GM23248 (cell line): ENCODE results near the gene SLC25A33. TPM values are rescaled to one million over a fixed set of nuclear protein-coding genes. Genes with fewer than 3 reads are reported as not detected.

ENCODE experiments used
- DNase-seq: peaks from one replicate; pipeline ENCODE4 v3.0.0-alpha.2; 2015
- H2AFZ ChIP-seq: fragments of 200-600 bp; sonication (generic); 2 replicates; pipeline ENCODE4 v1.6.1; 2016; ENCODE audit warnings: antibody characterized with exemption
- H3F3A ChIP-seq: fragments of 200-600 bp; sonication (generic); 2 replicates; pipeline ENCODE4 v1.6.1; 2016; ENCODE audit warnings: mild to moderate bottlenecking, antibody characterized with exemption, mixed run types; ENCODE audit not compliant: insufficient read depth
- H3K27ac ChIP-seq: fragments of 200-600 bp; sonication (generic); 2 replicates; pipeline ENCODE4 v1.5.1; 2016; ENCODE audit warnings: mild to moderate bottlenecking
- H3K27me3 ChIP-seq: fragments of 200-600 bp; sonication (generic); replicated peaks from 2 replicates; pipeline ENCODE4 v1.6.1; 2016; ENCODE audit warnings: mild to moderate bottlenecking; ENCODE audit not compliant: insufficient read depth
- H3K36me3 ChIP-seq: fragments of 200-600 bp; sonication (generic); 2 replicates; pipeline ENCODE4 v1.6.1; 2016; ENCODE audit warnings: low read depth, mild to moderate bottlenecking
- H3K4me1 ChIP-seq: fragments of 200-600 bp; sonication (generic); 2 replicates; pipeline ENCODE4 v1.6.1; 2016; ENCODE audit warnings: mild to moderate bottlenecking; ENCODE audit not compliant: insufficient read depth
- H3K4me2 ChIP-seq: fragments of 200-600 bp; sonication (generic); one replicate; pipeline ENCODE4 v1.6.1; 2016; ENCODE audit warnings: mild to moderate bottlenecking; ENCODE audit not compliant: unreplicated experiment
- H3K4me3 ChIP-seq: fragments of 200-600 bp; sonication (generic); 2 replicates; pipeline ENCODE4 v1.5.1; 2016; ENCODE audit warnings: mild to moderate bottlenecking
- H3K79me2 ChIP-seq: fragments of 200-600 bp; sonication (generic); 2 replicates; pipeline ENCODE4 v1.6.1; 2016; ENCODE audit warnings: mild to moderate bottlenecking; ENCODE audit not compliant: insufficient read depth
- H3K9ac ChIP-seq: fragments of 200-600 bp; sonication (generic); 2 replicates; pipeline ENCODE4 v1.6.1; 2016; ENCODE audit warnings: mild to moderate bottlenecking
- H3K9me2 ChIP-seq: fragments of 200-600 bp; sonication (generic); 2 replicates; pipeline ENCODE4 v1.6.1; 2016; ENCODE audit warnings: mixed run types, mild to moderate bottlenecking, moderate library complexity; ENCODE audit not compliant: insufficient read depth
- H3K9me3 ChIP-seq: fragments of 200-600 bp; sonication (generic); one replicate; pipeline ENCODE4 v1.6.1; 2017; ENCODE audit warnings: low read depth
- H4K20me1 ChIP-seq: fragments of 200-600 bp; sonication (generic); 2 replicates; pipeline ENCODE4 v1.6.0; 2016; ENCODE audit not compliant: insufficient read depth
- EZH2 ChIP-seq: fragments of 200-600 bp; sonication (generic); IDR thresholded peaks from 2 replicates; pipeline ENCODE4 v1.6.1; 2018; ENCODE audit warnings: antibody characterized with exemption, mild to moderate bottlenecking; ENCODE audit not compliant: insufficient read depth, poor library complexity, severe bottlenecking
- EZH2phosphoT487 ChIP-seq: fragments of 200-600 bp; sonication (generic); IDR thresholded peaks from 2 replicates; pipeline ENCODE4 v1.6.1; 2018; ENCODE audit warnings: antibody characterized with exemption, moderate library complexity, mild to moderate bottlenecking, low read depth; ENCODE audit not compliant: insufficient read depth
- WGBS, 2 experiments: methylation state at CpG; one replicate each; pipeline ENCODE4 v1.1.6; 2015 to 2017; ENCODE audit warnings: low lambda C conversion rate in 2 of 2, low coverage in 1 of 2; ENCODE audit errors: missing lambda C conversion rate in 2 of 2; 5-methylcytosine and 5-hydroxymethylcytosine counted together
- in situ Hi-C: fragments of 300-500 bp; cut with MboI; formaldehyde crosslinking; loops from 2 replicates; pipeline ENCODE4 v1.15.0; 2020
- polyA plus RNA-seq: library from polyadenylated mRNA; unstranded; fragments of >200 nt; fragmentation: Nextera tagmentation; extraction: Ambion mirVana; gene quantifications from 2 replicates; pipeline ENCODE4 v1.2.1, GENCODE V29; 2016
- total RNA-seq: library from RNA; depleted of rRNA; stranded (reverse); fragments of >200 nt; shearing (Covaris generic); gene quantifications from 2 replicates; pipeline ENCODE4 v1.2.3, GENCODE V29; 2014

Gene SLC25A33
- total and polyA plus RNA-seq, 2 experiments from 2014 or later, result 4.2 to 5.8 TPM

DNA sequence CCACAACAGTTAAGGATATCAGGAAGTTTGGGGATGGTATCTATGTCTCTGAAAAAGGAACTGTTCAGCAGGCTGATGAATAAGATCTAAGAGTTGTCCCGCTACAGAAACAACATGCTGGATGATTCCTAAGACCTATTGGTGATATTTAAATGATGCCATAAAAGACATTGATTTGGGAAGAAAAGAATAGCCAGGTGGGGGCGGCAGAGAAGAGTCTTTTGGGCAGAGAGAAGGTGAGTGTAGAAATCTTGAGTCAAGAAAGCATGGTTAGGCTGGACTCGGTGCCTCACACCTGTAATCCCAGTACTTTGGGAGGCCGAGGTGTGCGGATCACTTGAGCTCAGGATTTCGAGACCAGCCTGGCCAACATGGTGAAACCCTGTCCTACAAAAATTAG, 37.6 kb downstream of the SLC25A33 start:
- H3K4me3 ChIP-seq, result no peak overlapping the region
- H3K27ac ChIP-seq, result no peak overlapping the region
- H4K20me1 ChIP-seq, result no peaks in the 10 kb centered on the region
- no peaks in the 10 kb centered on the region for H3K9me2 ChIP-seq
- WGBS, 2 experiments, result 93 to 94% methylated on average over 6 of the region's 6 CpGs
- no peak overlapping the region for H3K9ac ChIP-seq
- no peak overlapping the region for H2AFZ ChIP-seq
- H3F3A ChIP-seq, result no peaks in the 10 kb centered on the region
- no peak overlapping the region for H3K4me2 ChIP-seq
- H3K27me3 ChIP-seq, result no peaks in the 10 kb centered on the region
- H3K4me1 ChIP-seq, result no peaks in the 10 kb centered on the region
- no peaks in the 10 kb centered on the region for H3K79me2 ChIP-seq
- DNase-seq, result no peak
- TF ChIP-seq EZH2 (no peak), EZH2phosphoT487 (no peak)
- no peaks in the 10 kb centered on the region for H3K9me3 ChIP-seq
- in situ Hi-C loops, result no loop called here
- H3K36me3 ChIP-seq, result 0 out of 2 replicates have a peak, but pooled peaks cover 7% of the 10 kb centered on the region

DNA sequence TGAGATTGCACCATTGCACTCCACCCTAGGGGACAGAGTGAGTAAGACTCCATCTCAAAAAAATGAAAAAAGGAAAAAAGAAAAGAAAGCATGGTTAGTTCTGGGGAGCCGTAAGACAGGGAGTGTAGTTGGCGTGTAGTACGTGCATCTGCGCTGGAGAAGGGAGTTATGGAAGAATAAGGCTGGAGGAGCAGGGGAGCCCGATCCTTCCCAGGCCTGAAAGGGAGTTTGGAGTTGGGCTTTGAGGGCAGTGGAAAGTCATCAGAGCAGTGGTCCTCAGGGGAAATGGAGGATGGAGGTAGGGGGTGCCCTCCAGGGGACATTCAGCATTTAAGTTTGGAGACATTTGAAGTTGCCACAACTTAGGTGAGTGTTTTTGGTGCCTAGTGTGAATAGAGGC, 38.2 kb downstream of the SLC25A33 start:
- H3K27ac ChIP-seq, result no peak overlapping the region
- no peaks in the 10 kb centered on the region for H3K27me3 ChIP-seq
- H3K4me3 ChIP-seq, result no peak overlapping the region
- H2AFZ ChIP-seq, result no peak overlapping the region
- no peaks in the 10 kb centered on the region for H3K4me1 ChIP-seq
- DNase-seq, result no peak
- no peaks in the 10 kb centered on the region for H3F3A ChIP-seq
- H3K4me2 ChIP-seq, result no peak overlapping the region
- TF ChIP-seq EZH2phosphoT487 (no peak), EZH2 (no peak)
- H4K20me1 ChIP-seq, result no peaks in the 10 kb centered on the region
- WGBS, 2 experiments, result 99 to 100% methylated on average over 5 of the region's 5 CpGs
- H3K36me3 ChIP-seq, result 0 out of 2 replicates have a peak, but pooled peaks cover 7% of the 10 kb centered on the region
- no peaks in the 10 kb centered on the region for H3K9me3 ChIP-seq
- H3K9me2 ChIP-seq, result no peaks in the 10 kb centered on the region
- no peaks in the 10 kb centered on the region for H3K79me2 ChIP-seq
- in situ Hi-C loops, result no loop called here
- no peak overlapping the region for H3K9ac ChIP-seq

DNA sequence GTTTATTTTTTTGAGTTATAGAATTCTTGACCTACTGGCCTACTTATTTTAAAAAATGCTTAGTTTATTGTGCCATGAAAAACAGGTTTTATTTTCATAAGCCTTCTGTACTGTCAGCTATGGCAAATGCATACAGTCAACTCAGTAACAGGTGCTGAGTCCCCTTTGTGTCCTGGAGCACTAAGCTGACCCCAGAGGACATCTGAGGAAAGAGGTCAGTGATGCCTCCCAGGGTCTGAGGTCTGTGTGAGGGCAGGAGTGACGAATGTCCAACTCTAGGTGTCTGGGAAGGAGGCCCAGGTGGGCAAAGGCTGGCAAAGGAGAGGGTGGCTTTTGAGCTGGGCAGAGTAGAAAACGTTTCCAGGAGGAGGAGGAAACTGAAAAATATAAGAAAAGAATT, 41.7 kb downstream of the SLC25A33 start:
- WGBS, 2 experiments, result 63 to 83% methylated on average over 2 of the region's 2 CpGs
- no peak for DNase-seq
- Histone ChIP-seq H4K20me1 (no peaks in the 10 kb centered on the region), H3K9me3 (no peaks in the 10 kb centered on the region), H3K9me2 (no peaks in the 10 kb centered on the region), H3K27me3 (no peaks in the 10 kb centered on the region), H3K4me2 (no peak overlapping the region), H3K79me2 (no peaks in the 10 kb centered on the region), H3K4me3 (no peak overlapping the region), H3K36me3 (0 out of 2 replicates have a peak, but pooled peaks cover 7% of the 10 kb centered on the region), H3K27ac (no peak overlapping the region), H3F3A (no peaks in the 10 kb centered on the region), H3K4me1 (no peaks in the 10 kb centered on the region), H3K9ac (no peak overlapping the region), H2AFZ (no peak overlapping the region)
- TF ChIP-seq EZH2, result no peak
- no peak for TF ChIP-seq EZH2phosphoT487
- in situ Hi-C loops, result no loop called here

DNA sequence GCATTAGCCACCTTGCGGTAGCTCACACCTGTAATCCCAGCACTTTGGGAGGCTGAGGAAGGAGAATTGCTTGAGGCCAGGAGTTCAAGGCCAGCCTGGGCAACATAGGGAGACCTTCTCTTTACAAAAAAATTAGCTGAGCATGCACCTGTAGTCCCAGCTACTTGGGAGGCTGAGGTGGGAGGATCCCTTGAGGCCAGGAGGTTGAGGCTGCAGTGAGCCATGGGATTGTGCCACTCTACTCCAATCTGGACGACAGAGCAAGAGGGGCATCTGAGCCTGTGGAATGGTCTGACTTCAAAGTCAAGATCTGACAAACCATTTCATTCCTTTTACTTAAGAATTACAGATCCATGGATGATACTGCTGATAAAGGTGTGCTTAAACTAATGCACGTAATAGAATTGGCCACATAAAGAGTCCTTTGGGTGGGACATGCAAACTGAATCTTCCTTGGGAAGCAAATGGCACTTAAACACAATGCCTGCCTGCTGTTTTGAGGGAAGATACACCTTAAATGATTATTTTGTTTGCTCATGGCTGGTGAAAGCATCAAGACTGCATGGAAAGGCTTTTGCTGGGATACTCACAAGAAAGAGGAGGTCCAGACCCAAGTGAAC, 47.0 kb downstream of the SLC25A33 start:
- Histone ChIP-seq H4K20me1 (no peaks in the 10 kb centered on the region), H3K9me2 (no peaks in the 10 kb centered on the region), H3K4me1 (no peaks in the 10 kb centered on the region), H3K9ac (no peak overlapping the region), H3K79me2 (peaks cover 20% of the 10 kb centered on the region; the same call in 1 of the 2 replicates), H3F3A (no peaks in the 10 kb centered on the region), H3K36me3 (0 out of 2 replicates have a peak, but pooled peaks cover 1% of the 10 kb centered on the region), H3K9me3 (no peaks in the 10 kb centered on the region), H3K27ac (no peak overlapping the region), H3K4me2 (no peak overlapping the region), H3K27me3 (no peaks in the 10 kb centered on the region), H2AFZ (no peak overlapping the region), H3K4me3 (no peak overlapping the region)
- DNase-seq, result no peak
- in situ Hi-C loops, result no loop called here
- WGBS, 2 experiments, result 96% methylated on average over 3 of the region's 3 CpGs
- TF ChIP-seq EZH2phosphoT487 (no peak), EZH2 (no peak)
